GM12874 (cell line): ENCODE data around the gene TMEM232.

Experiments used
- CTCF ChIP-seq: IDR thresholded peaks from 2 replicates; pipeline ENCODE4 v1.5.1; 2011; ENCODE audit warnings: low read depth, mild to moderate bottlenecking, control low read depth, low read length, moderate library complexity; ENCODE audit not compliant: insufficient read depth

The TMEM232 gene

GRCh38 chr5:110525762-110526161 lies 200.7 kb downstream of the TMEM232 start:
- TF ChIP-seq CTCF, result no peak

GRCh38 chr5:110517396-110517795 lies 209.1 kb downstream of the TMEM232 start:
- no peak for TF ChIP-seq CTCF

GRCh38 chr5:110514030-110514429 lies 212.4 kb downstream of the TMEM232 start:
- no peak for TF ChIP-seq CTCF

- TF ChIP-seq CTCF, result no peak
Observed at GRCh38 chr5:110512266-110512665, 214.2 kb downstream of the TMEM232 start.

- no peak for TF ChIP-seq CTCF
Observed at GRCh38 chr5:110510146-110510545, 216.3 kb downstream of the TMEM232 start.

- TF ChIP-seq CTCF, result no peak
Observed at GRCh38 chr5:110507972-110508371, 218.5 kb downstream of the TMEM232 start.

DNA sequence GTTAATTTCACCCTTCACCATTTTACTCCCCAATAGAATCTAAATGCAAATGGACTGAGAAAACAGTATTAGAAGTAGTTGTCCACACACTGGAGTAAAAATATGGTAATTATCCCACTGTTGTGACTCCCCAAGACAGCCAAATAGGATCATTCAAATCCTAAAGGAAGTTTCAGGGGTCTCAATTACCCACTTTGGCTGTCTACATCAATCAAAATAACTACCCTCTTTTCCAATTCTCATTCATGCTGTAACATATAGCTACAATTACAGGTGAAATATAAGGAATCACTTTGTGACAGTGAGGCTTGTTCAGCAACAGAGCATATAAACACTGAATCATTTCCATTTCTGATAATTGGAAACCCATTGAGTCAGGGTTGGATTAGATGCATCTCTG lies 220.1 kb downstream of the TMEM232 start:
- no peak for TF ChIP-seq CTCF

DNA sequence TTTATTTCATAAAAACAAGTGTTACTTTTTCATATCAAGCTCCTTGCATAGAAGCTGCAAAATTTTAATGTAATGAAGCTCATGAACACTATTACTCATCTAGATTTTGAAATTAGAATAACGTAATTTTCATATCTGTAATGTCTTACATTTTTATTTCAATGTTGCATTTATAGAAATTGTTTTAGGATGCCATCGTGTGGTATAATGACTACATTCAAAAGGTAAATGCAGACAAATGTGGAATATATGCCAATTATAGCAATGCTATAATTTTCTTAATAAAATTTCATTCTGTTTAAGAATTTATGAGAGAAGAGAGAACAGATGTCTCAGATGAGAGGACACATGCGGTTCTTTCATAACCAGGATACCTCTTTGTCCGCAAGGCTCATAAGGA lies 230.2 kb downstream of the TMEM232 start:
- no peak for TF ChIP-seq CTCF
